ENCODE results near the gene ACTR6.

- TF ChIP-seq CTCF (IDR thresholded peaks at IDR 0.05) (no peak), POLR2A (IDR thresholded peaks at IDR 0.05) (no peak)
These were observed 54.3 kb downstream of the ACTR6 start for GRCh38 chr12:100254876-100255275.
